HFFc6 (cell line): ENCODE data around the gene RSPO3. TPM values are rescaled to one million over a fixed set of nuclear protein-coding genes. Genes with fewer than 3 reads are reported as not detected.
"Not testable (repeated sequence)": the region's sequence is repeated elsewhere in the genome, so short reads cannot be mapped to it uniquely, and the experiment has no call there.

Experiments used
- DNase-seq: peaks from one replicate; pipeline ENCODE4 v3.0.0-alpha.2; 2018
- H3K27ac Mint-ChIP-seq: 2 replicates; pipeline ENCODE4 v1.8.0; 2020; ENCODE audit warnings: mild to moderate bottlenecking, mixed read lengths
- H3K27me3 Mint-ChIP-seq: 2 replicates; pipeline ENCODE4 v1.8.0; 2021; ENCODE audit warnings: mild to moderate bottlenecking, moderate library complexity, mixed read lengths; ENCODE audit not compliant: insufficient read depth
- H3K36me3 Mint-ChIP-seq: 2 replicates; pipeline ENCODE4 v1.8.0; 2021; ENCODE audit warnings: low read depth, mixed read lengths
- H3K4me1 Mint-ChIP-seq: 2 replicates; pipeline ENCODE4 v1.8.0; 2020; ENCODE audit warnings: low read depth, mixed read lengths
- H3K4me3 Mint-ChIP-seq: 2 replicates; pipeline ENCODE4 v1.8.0; 2020; ENCODE audit warnings: mild to moderate bottlenecking, moderate library complexity, mixed read lengths
- H3K9me3 Mint-ChIP-seq: 2 replicates; pipeline ENCODE4 v1.8.0; 2020; ENCODE audit warnings: mild to moderate bottlenecking, mixed read lengths
- CTCF ChIP-seq: fragments of 200-600 bp; sonication (generic); IDR thresholded peaks from 2 replicates; pipeline ENCODE4 v1.5.0; 2021; ENCODE audit warnings: antibody characterized with exemption, mild to moderate bottlenecking
- total RNA-seq, 6 experiments: library from RNA; stranded (reverse); fragmentation: NEBNext Ultra II Directional; extraction: Animal tissue kit (Norgen Biotek cat#: 25700); gene quantifications; 2 replicates in 1 of 6; 3 replicates in 5 of 6; pipeline ENCODE4 v1.2.3, GENCODE V29; 2021

RSPO3 gene
- total RNA-seq, 6 experiments from 2014 or later = not detected

DNA sequence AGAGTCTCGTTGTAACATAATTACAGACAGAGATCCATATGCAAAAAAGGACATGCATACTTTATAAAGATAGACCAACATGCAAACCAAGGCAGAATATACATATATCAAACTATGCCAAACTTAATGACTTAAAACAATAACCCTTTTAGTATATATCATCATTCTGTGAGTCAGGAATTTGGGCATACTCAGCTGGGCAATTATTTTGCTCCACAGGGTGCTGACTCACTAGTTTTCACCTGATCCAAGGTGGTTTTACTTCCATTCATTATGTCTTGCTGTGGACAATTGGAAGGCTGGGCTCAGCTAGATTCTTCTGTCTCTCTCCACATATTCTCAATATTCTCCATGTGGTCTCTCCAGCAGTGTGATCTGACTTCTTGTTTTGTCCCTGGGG is 107.0 kb downstream of the RSPO3 start:
- no peak for DNase-seq
- no peaks in the 10 kb centered on the region for H3K36me3 Mint-ChIP-seq
- H3K27ac Mint-ChIP-seq = no peak overlapping the region
- H3K4me1 Mint-ChIP-seq = no peaks in the 10 kb centered on the region
- H3K4me3 Mint-ChIP-seq = no peak overlapping the region
- peaks cover 4% of the 10 kb centered on the region for H3K27me3 Mint-ChIP-seq
- H3K9me3 Mint-ChIP-seq = no peaks in the 10 kb centered on the region; the same call in 1 of the 2 replicates
- TF ChIP-seq CTCF = no peak

- not testable (repeated sequence) for H3K4me3 Mint-ChIP-seq, H3K27me3 Mint-ChIP-seq, DNase-seq, H3K36me3 Mint-ChIP-seq, H3K4me1 Mint-ChIP-seq, H3K27ac Mint-ChIP-seq, H3K9me3 Mint-ChIP-seq
Observed at GRCh38 chr6:127233819-127234218, 115.3 kb downstream of the RSPO3 start.

DNA sequence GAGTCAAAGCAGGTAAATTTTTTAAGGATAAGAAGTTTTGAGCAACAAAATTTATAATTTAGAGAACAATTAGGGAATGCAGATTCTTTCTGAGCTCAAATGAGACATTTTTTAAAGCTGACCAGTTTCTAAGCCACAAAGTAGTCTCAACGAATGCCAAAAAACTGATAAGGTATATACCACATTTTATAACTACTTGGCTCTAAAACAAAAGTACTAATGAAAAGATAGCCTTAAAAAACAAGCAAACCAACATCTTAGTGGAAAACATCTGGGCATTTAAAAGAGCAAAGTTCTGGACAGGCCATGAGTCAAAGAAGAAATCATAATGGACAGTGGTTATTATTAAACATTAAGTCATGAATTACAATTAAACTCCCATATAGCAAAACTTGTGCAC is 125.0 kb downstream of the RSPO3 start:
- Mint-ChIP-seq H3K9me3 (no peaks in the 10 kb centered on the region), H3K4me3 (no peak overlapping the region), H3K27ac (no peak overlapping the region), H3K36me3 (no peaks in the 10 kb centered on the region), H3K27me3 (no peaks in the 10 kb centered on the region), H3K4me1 (no peaks in the 10 kb centered on the region)
- DNase-seq = no peak
- TF ChIP-seq CTCF = no peak

Other genes starting within 250 kb of the RSPO3 start
- gene RNF146, start 148.2 kb downstream of the RSPO3 start, total RNA-seq = 10 to 100 TPM; 22.6 to 26.4 (median 24.4) TPM
- gene ECHDC1, start 224.9 kb downstream of the RSPO3 start, total RNA-seq = 10 to 100 TPM; 62.2 to 69.9 (median 65.9) TPM